GM12878 (cell line): ENCODE measurements around the gene CTNNA2. TPM values are rescaled to one million over a fixed set of nuclear protein-coding genes. Genes with fewer than 3 reads are reported as not detected.

Experiments used
- ATAC-seq: fragments of 200-7000 bp; cut with Tn5 transposase; 3 replicates; pipeline ENCODE4 v1.9.1; 2020; ENCODE audit warnings: mild to moderate bottlenecking, moderate library complexity
- BruUV-seq: library from RNA; stranded (reverse); fragments of 400-500 nt; replicated peaks from 2 replicates; lab custom pipeline; 2021; lab: Mats Ljungman, UMichigan
- CTCF ChIA-PET: fragments of 300-600 bp; sonication (Branson Sonifier 250); formaldehyde crosslinking; extraction: SDS; loops from one replicate; lab custom pipeline; 2021; ENCODE audit warnings: inconsistent platforms; lab: Yijun Ruan, JAX
- POLR2A ChIA-PET: fragments of 350-600 bp; formaldehyde crosslinking; extraction: SDS; loops from one replicate; lab custom pipeline; 2021; ENCODE audit warnings: inconsistent platforms; lab: Charles Lee
- RAD21 ChIA-PET: fragments of 300-600 bp; sonication (Branson Sonifier 250); formaldehyde crosslinking; loops from one replicate; lab custom pipeline; 2023; ENCODE audit warnings: antibody characterized with exemption; ENCODE audit not compliant: unreplicated experiment; lab: Charles Lee
- SMC1A ChIA-PET: fragments of 300-600 bp; sonication (Branson Sonifier 250); formaldehyde crosslinking; loops from one replicate; lab custom pipeline; 2023; ENCODE audit not compliant: unreplicated experiment, uncharacterized antibody; lab: Charles Lee
- DNase-seq: peaks from one replicate; pipeline ENCODE4 v3.0.0-alpha.2; 2011; ENCODE audit warnings: low read depth, low spot score
- FAIRE-seq: peaks from 3 replicates; lab custom pipeline; 2011; peaks lifted over from hg19 to GRCh38; lab: Jason Lieb, UNC
- H2AFZ ChIP-seq: 2 replicates; pipeline ENCODE4 v1.6.0; 2011; ENCODE audit warnings: low read depth, low read length, control low read depth; ENCODE audit not compliant: control insufficient read depth
- H3K27ac ChIP-seq: 2 replicates; pipeline ENCODE4 v1.5.1; 2011; ENCODE audit warnings: control low read depth; ENCODE audit not compliant: control insufficient read depth, insufficient read depth
- H3K27me3 ChIP-seq, 2 experiments: replicated peaks in 1 of 2; 2 replicates each; pipeline versions ENCODE4 v1.6.0 to v1.6.1; 2011; ENCODE audit warnings: low read length in 1 of 2; ENCODE audit not compliant: control insufficient read depth in 2 of 2, insufficient read depth in 2 of 2
- H3K36me3 ChIP-seq, 2 experiments: 2 replicates each; pipeline ENCODE4 v1.5.1; 2011; ENCODE audit warnings: low read length in 1 of 2; ENCODE audit not compliant: control insufficient read depth in 2 of 2, insufficient read depth in 2 of 2
- H3K4me1 ChIP-seq: 2 replicates; pipeline ENCODE4 v1.6.1; 2011; ENCODE audit warnings: mild to moderate bottlenecking, low read length, moderate library complexity, mixed read lengths; ENCODE audit not compliant: control insufficient read depth, insufficient read depth
- H3K4me2 ChIP-seq: 2 replicates; pipeline ENCODE4 v1.6.0; 2011; ENCODE audit warnings: control low read depth; ENCODE audit not compliant: control insufficient read depth, insufficient read depth
- H3K4me3 ChIP-seq: fragments of 200-600 bp; sonication (generic); 2 replicates; pipeline ENCODE4 v1.5.1; 2016
- H3K79me2 ChIP-seq: 2 replicates; pipeline ENCODE4 v1.6.0; 2011; ENCODE audit warnings: low read length; ENCODE audit not compliant: control insufficient read depth, insufficient read depth
- H3K9ac ChIP-seq: 2 replicates; pipeline ENCODE4 v1.8.0; 2011; ENCODE audit warnings: low read length, control low read depth, mixed read lengths; ENCODE audit not compliant: control insufficient read depth, insufficient read depth
- H3K9me3 ChIP-seq: replicated peaks from 3 replicates; pipeline ENCODE4 v1.5.1; 2011; ENCODE audit warnings: mild to moderate bottlenecking, low read length; ENCODE audit not compliant: control insufficient read depth, insufficient read depth
- H4K20me1 ChIP-seq: 2 replicates; pipeline ENCODE4 v1.6.0; 2011; ENCODE audit not compliant: control insufficient read depth, insufficient read depth
- EZH2 ChIP-seq: IDR thresholded peaks from 2 replicates; pipeline ENCODE4 v1.6.1; 2012; ENCODE audit warnings: low read depth, mild to moderate bottlenecking, control low read depth, inconsistent platforms, low read length, borderline replicate concordance; ENCODE audit not compliant: control insufficient read depth
- IRF3 ChIP-seq: fragments of 450-650 bp; IDR thresholded peaks from 2 replicates; pipeline ENCODE4 v1.6.1; 2014; ENCODE audit warnings: mild to moderate bottlenecking
- KAT2A ChIP-seq: conservative IDR thresholded peaks from 2 replicates; pipeline ENCODE4 v1.6.1; 2011; ENCODE audit warnings: low read depth, low read length; ENCODE audit not compliant: control insufficient read depth
- LARP7 ChIP-seq: fragments of 450-650 bp; IDR thresholded peaks from 2 replicates; pipeline ENCODE4 v1.6.1; 2017; ENCODE audit warnings: mild to moderate bottlenecking
- MLLT1 ChIP-seq: fragments of 450-650 bp; IDR thresholded peaks from 2 replicates; pipeline ENCODE4 v1.6.1; 2016; ENCODE audit warnings: mild to moderate bottlenecking
- NR2C1 ChIP-seq: fragments of 450-650 bp; IDR thresholded peaks from 2 replicates; pipeline ENCODE4 v1.6.1; 2017; ENCODE audit warnings: antibody characterized with exemption, mild to moderate bottlenecking, moderate library complexity
- PAX5 ChIP-seq: IDR thresholded peaks from 2 replicates; pipeline ENCODE4 v1.6.1; 2011; ENCODE audit warnings: low read depth, low read length, borderline replicate concordance
- PBX3 ChIP-seq: IDR thresholded peaks from 2 replicates; pipeline ENCODE4 v1.6.1; 2011; ENCODE audit warnings: mild to moderate bottlenecking, low read depth, low read length, moderate library complexity; ENCODE audit not compliant: insufficient replicate concordance
- PKNOX1 ChIP-seq: fragments of 450-650 bp; IDR thresholded peaks from 2 replicates; pipeline ENCODE4 v1.6.1; 2016; ENCODE audit warnings: mild to moderate bottlenecking
- POLR2A ChIP-seq: IDR thresholded peaks from 2 replicates; pipeline ENCODE4 v1.6.1; 2011; ENCODE audit warnings: low read depth, mild to moderate bottlenecking, low read length
- POLR2AphosphoS2 ChIP-seq: IDR thresholded peaks from 2 replicates; pipeline ENCODE4 v1.6.1; 2011; ENCODE audit warnings: low read depth, mild to moderate bottlenecking, low read length, improper control_type of control experiment, moderate library complexity
- RB1 ChIP-seq: fragments of 450-650 bp; formaldehyde crosslinking; IDR thresholded peaks from 2 replicates; pipeline ENCODE4 v1.6.1; 2017; ENCODE audit warnings: mild to moderate bottlenecking, borderline replicate concordance
- YBX1 ChIP-seq: fragments of 450-650 bp; IDR thresholded peaks from 2 replicates; pipeline ENCODE4 v1.6.1; 2016; ENCODE audit warnings: antibody characterized with exemption
- WGBS: methylation state at CpG from one replicate; pipeline ENCODE4 v1.1.6; 2016; ENCODE audit warnings: low lambda C conversion rate; ENCODE audit not compliant: insufficient replicate concordance, insufficient coverage; ENCODE audit errors: missing lambda C conversion rate; 5-methylcytosine and 5-hydroxymethylcytosine counted together
- in situ Hi-C: fragments of 300-500 bp; cut with MboI; formaldehyde crosslinking; loops from 9 replicates; pipeline ENCODE4 v1.14.3; 2018; ENCODE audit warnings: mixed read lengths
- intact Hi-C: fragments of 100-400 bp; cut with micrococcal nuclease; formaldehyde crosslinking; loops from one replicate; pipeline ENCODE4 v1.14.2; 2022; ENCODE audit not compliant: unreplicated experiment
- polyA plus RNA-seq, 11 experiments: library from polyadenylated mRNA; depleted of rRNA in 4 of 11; unstranded in 6 of 11; stranded (reverse) in 5 of 11; fragments of >200 nt; fragmentation: Nextera tagmentation in 4 of 11; fragmentation: Illumina TruSeq in 1 of 11; extraction: Ambion mirVana in 4 of 11; extraction: Trizol in 1 of 11; gene quantifications; 1 replicate in 1 of 11; 2 replicates in 10 of 11; pipeline versions ENCODE4 v1.2.1 to v1.2.3, GENCODE V29; 2011 to 2016; ENCODE audit warnings: inconsistent platforms in 2 of 11, missing spikeins in 2 of 11, low read depth in 1 of 11
- total RNA-seq, 4 experiments: library from RNA; depleted of rRNA in 3 of 4; stranded (reverse); fragments of >200 nt in 3 of 4; fragmentation: Illumina TruSeq in 1 of 4; extraction: Trizol in 1 of 4; gene quantifications; 2 replicates each; pipeline versions ENCODE4 v1.2.1 to v1.2.3, GENCODE V29; 2013 to 2021

Gene CTNNA2
- total and polyA plus RNA-seq, 10 of the 15 experiments (the other 5 are each of a cell fraction or from before 2014, with no cell fraction given), result 2.4 to 36.2 (median 6.6) TPM

GRCh38 chr2:79638954-79639353, 126.1 kb downstream of the CTNNA2 start (continued):
- TF ChIP-seq IRF3, result no peak
- TF ChIP-seq RB1, result no peak

GRCh38 chr2:79640001-79640400, 127.2 kb downstream of the CTNNA2 start:
- in situ Hi-C loops (no loop called here), intact Hi-C loops (no loop called here)
- TF ChIP-seq LARP7, result no peak
- TF ChIP-seq KAT2A, result no peak
- TF ChIP-seq NR2C1, result no peak
- TF ChIP-seq YBX1, result no peak
- no peak for TF ChIP-seq PAX5
- TF ChIP-seq POLR2AphosphoS2, result no peak
- TF ChIP-seq EZH2, result no peak
- TF ChIP-seq MLLT1, result no peak
- TF ChIP-seq POLR2A, result no peak
- no peak for TF ChIP-seq PKNOX1
- TF ChIP-seq PBX3, result no peak
- no peaks in the 10 kb centered on the region for H3K36me3 ChIP-seq
- SMC1A ChIA-PET, result no interaction called here
- H3K4me2 ChIP-seq, result no peak overlapping the region
- H3K4me1 ChIP-seq, result no peaks in the 10 kb centered on the region
- H3K9ac ChIP-seq, result no peak overlapping the region
- POLR2A ChIA-PET, result no interaction called here
- H3K79me2 ChIP-seq, result no peaks in the 10 kb centered on the region
- H3K27ac ChIP-seq, result no peak overlapping the region
- H3K9me3 ChIP-seq, result no peaks in the 10 kb centered on the region
- H3K27me3 ChIP-seq, result no peaks in the 10 kb centered on the region
- FAIRE-seq, result no peak
- CTCF ChIA-PET, result no interaction called here
- no peak overlapping the region for H3K4me3 ChIP-seq
- H4K20me1 ChIP-seq, result no peaks in the 10 kb centered on the region
- no peak for ATAC-seq
- DNase-seq, result no peak
- 3% methylated on average over 2 of the region's 2 CpGs for WGBS
- no peak overlapping the region for H2AFZ ChIP-seq
- RAD21 ChIA-PET, result no interaction called here
- BruUV-seq, result no TSS peak
